ENCODE results near the gene TRIM29. TPM values are rescaled to one million over a fixed set of nuclear protein-coding genes. Genes with fewer than 3 reads are reported as not detected.
A peak's percentile ranks its signal among the peaks of the same experiment; 100 is the strongest.

Gene TRIM29
- total RNA-seq, 1 donor from 2014 or later = 1.1 TPM

GRCh38 chr11:120062561-120062930, 75.4 kb downstream of the TRIM29 start:
- no peak for FAIRE-seq
- Mint-ChIP-seq H3K4me1 (ENCODE audit: low read depth, unreplicated experiment) (peaks cover 21% of the 10 kb centered on the region), H3K27me3 (ENCODE audit: low read depth, unreplicated experiment) (peaks cover 26% of the 10 kb centered on the region)

GRCh38 chr11:120061761-120062560, 76.0 kb downstream of the TRIM29 start:
- H3K4me1 Mint-ChIP-seq (ENCODE audit: low read depth, unreplicated experiment) = peaks cover 27% of the 10 kb centered on the region
- Histone ChIP-seq H3K36me3 (ENCODE audit: insufficient read depth, low read length) (no peaks in the 10 kb centered on the region), H3K9me3 (ENCODE audit: insufficient read depth, low read depth, low read length) (no peaks in the 10 kb centered on the region), H3K79me2 (ENCODE audit: insufficient read depth, low read length) (no peaks in the 10 kb centered on the region), H3K9ac (ENCODE audit: low read length) (no peak overlapping the region), H3K4me1 (ENCODE audit: insufficient read depth, low read length) (peaks cover 7% of the 10 kb centered on the region), H3K27ac (ENCODE audit: low read depth, low read length) (no peak overlapping the region), H3K27me3 (ENCODE audit: insufficient read depth, low read length) (peaks cover 4% of the 10 kb centered on the region), H2AFZ (ENCODE audit: low read depth, low read length) (peak overlapping the region; percentile 34), H3K4me3 (ENCODE audit: insufficient read depth, low read depth, low read length) (no peak overlapping the region), H4K20me1 (ENCODE audit: insufficient read depth, low read length) (no peaks in the 10 kb centered on the region), H3K4me2 (ENCODE audit: low read length) (peak overlapping the region; percentile 22)
- H3K27ac Mint-ChIP-seq (ENCODE audit: unreplicated experiment) = peak overlapping the region; percentile 83
- peaks cover 24% of the 10 kb centered on the region for H3K27me3 Mint-ChIP-seq (ENCODE audit: low read depth, unreplicated experiment)
- TF ChIP-seq EZH2 (IDR thresholded peaks at IDR 0.05; ENCODE audit: insufficient read depth, low read length) (no peak), CTCF (IDR thresholded peaks at IDR 0.05; ENCODE audit: insufficient read depth, low read depth, low read length) (no peak)
- H3K36me3 Mint-ChIP-seq (ENCODE audit: low read depth, unreplicated experiment) = no peaks in the 10 kb centered on the region
- H3K4me3 Mint-ChIP-seq (ENCODE audit: unreplicated experiment) = no peak overlapping the region
- peak; percentile 33 for DNase-seq (ENCODE audit: low read depth)
- FAIRE-seq = no peak
- H3K9me3 Mint-ChIP-seq (ENCODE audit: unreplicated experiment) = no peaks in the 10 kb centered on the region

More at GRCh38 chr11:120062561-120062930, 75.4 kb downstream of the TRIM29 start:
- TF ChIP-seq CTCF (IDR thresholded peaks at IDR 0.05; ENCODE audit: insufficient read depth, low read depth, low read length) (no peak), EZH2 (IDR thresholded peaks at IDR 0.05; ENCODE audit: insufficient read depth, low read length) (no peak)
- no peaks in the 10 kb centered on the region for H4K20me1 ChIP-seq (ENCODE audit: insufficient read depth, low read length)
- H3K36me3 ChIP-seq (ENCODE audit: insufficient read depth, low read length) = no peaks in the 10 kb centered on the region
- H2AFZ ChIP-seq (ENCODE audit: low read depth, low read length) = no peak overlapping the region
- H3K9me3 ChIP-seq (ENCODE audit: insufficient read depth, low read depth, low read length) = no peaks in the 10 kb centered on the region
- no peak overlapping the region for H3K4me3 ChIP-seq (ENCODE audit: insufficient read depth, low read depth, low read length)
- peaks cover 7% of the 10 kb centered on the region for H3K4me1 ChIP-seq (ENCODE audit: insufficient read depth, low read length)
- no peak for DNase-seq (ENCODE audit: low read depth)
- H3K27ac ChIP-seq (ENCODE audit: low read depth, low read length) = no peak overlapping the region
- Mint-ChIP-seq H3K36me3 (ENCODE audit: low read depth, unreplicated experiment) (no peaks in the 10 kb centered on the region), H3K27ac (ENCODE audit: unreplicated experiment) (no peak overlapping the region), H3K4me3 (ENCODE audit: unreplicated experiment) (no peak overlapping the region), H3K9me3 (ENCODE audit: unreplicated experiment) (no peaks in the 10 kb centered on the region)
- no peaks in the 10 kb centered on the region for H3K79me2 ChIP-seq (ENCODE audit: insufficient read depth, low read length)
- no peak overlapping the region for H3K9ac ChIP-seq (ENCODE audit: low read length)
- no peak overlapping the region for H3K4me2 ChIP-seq (ENCODE audit: low read length)
- peaks cover 4% of the 10 kb centered on the region for H3K27me3 ChIP-seq (ENCODE audit: insufficient read depth, low read length)

Other genes starting within 250 kb of the TRIM29 start
- 20.9 and 22.5 TPM in 2 replicates for gene OAF, start 72.9 kb upstream of the TRIM29 start, total RNA-seq
- gene POU2F3, start 102.0 kb upstream of the TRIM29 start, total RNA-seq = 0.20 TPM in 1 of 2 replicates, not detected in the other
- gene TLCD5, start 187.2 kb upstream of the TRIM29 start, total RNA-seq = 9.3 and 9.5 TPM in 2 replicates
- gene ARHGEF12, start 198.3 kb upstream of the TRIM29 start, total RNA-seq = 78.0 and 83.1 TPM in 2 replicates